ENCODE data around the gene COL19A1.
"Not testable (repeated sequence)": the region's sequence is repeated elsewhere in the genome, so short reads cannot be mapped to it uniquely, and the experiment has no call there.

Gene COL19A1

DNA sequence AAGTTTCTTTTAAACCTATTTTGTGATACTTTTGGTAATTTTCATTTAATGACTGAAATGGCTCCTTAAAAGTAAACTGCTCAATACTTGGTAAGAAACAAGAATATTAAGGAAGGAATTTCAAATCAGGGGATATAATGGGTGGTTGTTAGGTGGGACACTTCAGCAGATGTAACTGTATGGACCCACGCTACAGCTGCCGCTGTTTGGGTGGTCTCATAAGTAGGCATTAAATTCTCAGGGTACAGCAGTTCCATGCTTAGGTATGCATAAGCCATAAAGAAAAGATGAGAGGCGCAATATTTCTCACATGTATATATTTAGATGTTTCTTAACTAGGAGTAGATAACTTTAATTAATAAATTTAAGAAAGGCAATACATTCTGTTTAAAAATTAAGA, 35.0 kb downstream of the COL19A1 start:
- no peak for FAIRE-seq

DNA sequence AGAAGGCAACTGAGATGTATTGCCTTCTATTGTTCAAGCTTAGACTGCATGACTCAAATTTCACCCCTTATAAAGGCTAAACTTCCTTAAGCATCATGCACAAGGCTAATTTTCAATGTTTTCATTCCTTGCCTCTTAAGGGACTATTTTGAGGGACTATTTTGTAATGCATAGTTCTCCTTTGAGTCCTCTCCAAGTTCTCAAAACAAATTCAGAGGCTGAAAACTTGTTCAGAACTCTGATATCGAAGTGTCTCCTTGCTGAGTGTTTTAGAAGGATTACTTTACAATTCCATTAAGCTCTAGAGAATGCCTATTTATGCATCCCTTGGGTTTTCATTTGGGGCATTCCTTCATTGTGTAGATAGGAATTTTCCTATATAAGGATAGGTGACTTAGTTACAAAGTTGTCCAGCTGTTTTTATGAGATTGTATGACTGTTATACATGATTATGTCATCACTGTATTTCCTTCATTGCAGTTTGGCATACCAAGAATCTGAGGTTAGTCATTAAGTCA, 41.7 kb downstream of the COL19A1 start:
- no peak for FAIRE-seq

GRCh38 chr6:69913361-69913760, 47.0 kb downstream of the COL19A1 start:
- no peak for FAIRE-seq

GRCh38 chr6:69914015-69914485, 47.7 kb downstream of the COL19A1 start:
- FAIRE-seq = no peak

GRCh38 chr6:69915346-69915745, 49.0 kb downstream of the COL19A1 start:
- no peak for FAIRE-seq

DNA sequence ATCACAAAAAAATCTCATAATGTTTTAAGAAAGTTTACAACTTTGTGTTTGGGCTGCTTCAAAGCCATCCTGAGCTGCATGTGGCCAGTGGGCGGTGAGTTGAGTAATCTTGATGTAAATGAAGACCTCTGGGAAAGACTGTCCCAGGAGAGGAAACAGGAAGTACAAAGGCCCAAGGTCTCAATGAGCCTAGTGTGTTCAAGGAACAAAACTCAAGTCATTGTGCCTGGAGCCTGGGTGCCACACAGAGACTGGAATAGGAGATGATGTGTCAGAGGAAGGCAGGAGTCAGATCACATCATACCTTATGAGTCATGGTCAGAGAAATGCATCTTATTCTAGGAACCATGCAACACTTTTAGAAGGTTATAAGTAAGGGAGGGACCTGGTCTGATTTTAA, 51.5 kb downstream of the COL19A1 start:
- no peak for FAIRE-seq

- FAIRE-seq = no peak
Measured at GRCh38 chr6:69918813-69919475, 52.6 kb downstream of the COL19A1 start.

DNA sequence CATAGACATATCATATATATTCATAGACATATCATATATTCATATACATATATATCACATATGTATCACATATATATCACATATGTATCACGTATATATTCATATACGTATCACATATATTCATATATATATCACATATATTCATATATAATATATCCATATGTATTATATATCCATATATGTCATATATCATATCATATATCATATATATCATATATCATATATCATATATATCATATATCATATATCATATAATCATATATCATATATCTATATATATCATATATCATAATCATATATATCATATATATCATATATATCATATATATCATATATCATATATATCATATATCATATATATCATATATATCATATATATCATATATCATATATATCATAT, 54.7 kb downstream of the COL19A1 start:
- FAIRE-seq = peak; percentile 100

DNA sequence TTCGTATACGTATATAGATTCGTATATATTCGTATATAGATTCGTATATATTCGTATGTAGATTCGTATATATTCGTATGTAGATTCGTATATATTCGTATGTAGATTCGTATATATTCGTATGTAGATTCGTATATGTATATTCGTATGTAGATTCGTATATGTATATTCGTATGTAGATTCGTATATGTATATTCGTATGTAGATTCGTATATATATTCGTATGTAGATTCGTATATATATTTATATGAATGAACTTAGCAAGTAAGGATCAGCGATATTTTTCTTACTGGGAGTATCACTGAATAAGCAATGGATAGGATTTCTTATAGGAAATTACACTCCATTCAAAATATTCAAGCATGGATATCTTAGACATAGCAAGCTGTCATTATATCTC, 55.3 kb downstream of the COL19A1 start:
- FAIRE-seq = not testable (repeated sequence)

DNA sequence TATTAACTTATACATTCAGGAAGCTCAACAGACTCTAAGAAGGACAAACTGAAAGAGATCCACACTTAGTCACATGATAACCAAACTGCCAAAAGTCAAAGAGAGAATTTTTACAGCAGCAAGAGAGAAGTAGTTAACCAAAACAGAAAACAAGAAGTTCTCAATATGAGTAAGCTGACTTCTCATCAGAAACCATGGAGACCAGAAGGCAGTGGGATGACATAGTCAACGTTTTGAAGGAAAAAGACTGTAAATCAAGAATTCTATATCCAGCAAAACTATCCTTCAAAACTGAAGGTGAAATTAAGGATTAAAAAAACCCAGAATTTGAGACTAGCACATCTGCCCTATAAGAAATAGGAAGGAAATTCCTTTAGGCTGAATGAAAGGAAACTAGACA, 60.4 kb downstream of the COL19A1 start:
- FAIRE-seq = no peak

DNA sequence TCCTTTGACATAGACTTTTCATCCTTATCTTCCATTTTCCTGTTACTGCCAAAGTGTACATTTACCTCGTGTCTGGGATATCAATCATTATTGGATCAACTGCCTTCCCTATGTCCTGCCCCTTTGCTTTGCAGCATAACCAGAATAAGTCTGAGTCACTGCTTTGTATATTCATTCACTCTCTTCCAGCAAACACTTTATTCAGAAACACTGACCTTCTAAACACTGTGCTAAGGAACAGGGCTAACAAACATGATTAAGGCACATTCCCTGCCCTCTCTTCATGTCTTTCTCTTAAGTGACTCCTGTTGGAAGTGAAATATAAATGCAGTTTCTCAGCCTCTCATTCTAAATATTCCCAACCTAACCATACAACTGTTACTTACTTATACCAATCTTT, 66.9 kb downstream of the COL19A1 start:
- FAIRE-seq = no peak

- no peak for FAIRE-seq
Measured at GRCh38 chr6:69935079-69935478, 68.7 kb downstream of the COL19A1 start.

DNA sequence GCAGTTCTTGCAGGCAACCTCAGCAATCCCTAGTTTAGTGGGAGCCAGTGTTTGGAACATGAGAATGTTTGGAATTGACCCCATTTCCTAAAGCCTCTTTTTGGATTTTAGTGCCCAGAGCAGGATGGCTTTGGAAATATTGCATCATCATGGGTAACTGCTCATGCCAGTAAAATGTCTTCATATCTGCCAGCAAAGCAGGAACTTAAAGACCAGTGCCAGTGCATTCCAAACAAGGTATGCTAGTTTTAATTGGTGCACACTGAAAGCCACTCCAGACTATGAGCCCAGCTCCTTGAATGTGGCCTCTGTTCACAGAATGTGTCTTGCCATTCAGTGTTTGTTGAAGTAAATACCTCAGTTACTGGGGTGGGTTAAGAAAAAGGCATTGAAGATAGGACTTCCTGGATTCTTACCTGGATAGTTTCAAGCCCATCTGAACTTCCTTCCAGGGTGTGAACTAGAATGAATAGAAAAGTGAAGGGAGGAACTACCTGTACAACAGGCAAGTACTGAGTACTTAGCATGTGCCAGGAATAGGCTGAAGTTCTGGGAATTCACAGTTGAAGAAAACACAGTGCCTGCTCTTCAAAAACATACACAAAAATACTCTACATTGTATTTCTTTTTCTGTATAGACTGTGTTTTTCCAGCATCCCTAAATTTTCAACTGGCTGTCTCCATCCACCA, 70.5 kb downstream of the COL19A1 start:
- FAIRE-seq = no peak

- no peak for FAIRE-seq
Measured at GRCh38 chr6:69937402-69938136, 71.2 kb downstream of the COL19A1 start.

- FAIRE-seq = no peak
Measured at GRCh38 chr6:69942485-69942884, 76.1 kb downstream of the COL19A1 start.

GRCh38 chr6:69945192-69945591, 78.8 kb downstream of the COL19A1 start:
- FAIRE-seq = no peak

DNA sequence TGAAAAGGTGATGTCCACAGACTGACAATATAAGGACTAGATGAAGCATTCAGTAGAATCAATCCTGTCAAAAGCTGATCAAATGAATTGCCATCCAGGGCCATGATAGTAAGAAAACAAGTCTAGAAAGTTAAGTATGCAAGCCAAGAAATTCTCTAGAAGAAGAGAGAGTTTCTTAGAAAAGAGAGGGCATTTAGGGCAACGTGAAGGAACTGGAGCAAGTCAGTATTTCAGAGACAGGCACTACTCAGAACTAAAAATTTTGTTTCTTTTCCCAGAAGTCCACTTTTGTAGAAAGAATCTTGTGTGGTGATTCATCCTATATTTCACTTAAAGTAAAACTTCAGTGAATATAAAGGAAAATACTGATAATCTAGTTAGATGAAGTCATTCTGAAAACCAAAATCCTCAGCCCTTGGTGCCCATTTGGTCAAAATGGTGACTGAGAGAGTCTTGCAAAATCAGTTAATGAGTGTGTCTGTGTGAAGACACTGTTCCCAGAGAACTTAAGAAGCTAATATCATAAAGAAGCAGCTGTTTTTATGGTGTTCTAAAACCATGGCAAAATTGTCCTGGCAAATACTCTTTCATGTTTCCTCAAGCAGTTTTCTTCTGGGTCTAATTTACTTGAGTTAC, 82.2 kb downstream of the COL19A1 start:
- no peak for FAIRE-seq

GRCh38 chr6:69953491-69953890, 87.1 kb downstream of the COL19A1 start:
- no peak for FAIRE-seq

DNA sequence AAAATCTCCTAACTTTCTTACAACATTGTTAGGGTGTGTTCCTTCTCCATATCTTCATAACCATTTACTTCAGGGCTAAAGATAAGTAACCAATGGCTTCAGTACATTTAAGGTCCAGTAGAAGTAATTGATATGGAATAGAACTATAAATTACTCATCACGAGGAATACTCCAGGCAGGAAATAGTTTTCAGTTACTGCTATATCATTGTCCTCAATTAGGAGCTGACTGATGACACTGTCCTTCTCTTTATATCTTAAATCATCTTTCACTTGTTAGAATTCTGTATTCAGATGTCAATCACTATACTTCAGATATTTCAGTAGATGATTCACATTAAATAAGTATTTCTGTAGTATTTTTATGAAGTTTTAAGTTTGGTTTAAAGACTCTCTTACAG, 88.4 kb downstream of the COL19A1 start:
- no peak for FAIRE-seq

- no peak for FAIRE-seq
Measured at GRCh38 chr6:69957985-69958559, 91.7 kb downstream of the COL19A1 start.

- no peak for FAIRE-seq
Measured at GRCh38 chr6:69958978-69959377, 92.6 kb downstream of the COL19A1 start.

DNA sequence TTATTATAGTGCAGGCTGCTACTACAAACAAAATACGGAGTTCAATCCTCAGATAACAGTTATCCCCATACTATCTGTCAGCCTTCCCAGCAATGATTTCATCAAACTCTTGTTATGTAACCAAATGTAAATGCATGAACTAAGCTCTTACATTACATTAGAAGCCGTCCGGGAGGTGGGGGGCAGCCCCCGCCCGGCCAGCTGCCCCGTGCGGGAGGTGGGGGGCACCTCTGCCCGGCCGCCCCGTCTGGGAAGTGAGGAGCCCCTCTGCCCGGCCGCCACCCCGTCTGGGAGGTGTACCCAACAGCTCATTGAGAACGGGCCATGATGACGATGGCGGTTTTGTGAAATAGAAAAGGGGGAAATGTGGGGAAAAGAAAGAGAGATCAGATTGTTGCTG, 99.6 kb downstream of the COL19A1 start:
- not testable (repeated sequence) for FAIRE-seq

GRCh38 chr6:69973138-69973537, 106.8 kb downstream of the COL19A1 start:
- no peak for FAIRE-seq
